ENCODE data around the gene ZSCAN4. TPM values are rescaled to one million over a fixed set of nuclear protein-coding genes. Genes with fewer than 3 reads are reported as not detected.

ZSCAN4 gene
- total RNA-seq, 2 donors from 2014 or later: not detected

GRCh38 chr19:57637379-57637778, 31.4 kb upstream of the ZSCAN4 start:
- WGBS: 99% methylated on average over 4 of the region's 4 CpGs
- Histone ChIP-seq H3K36me3 (peaks cover 12 to 25% of the 10 kb centered on the region in 2 donors), H3K27me3 (replicated peaks; ENCODE audit: insufficient read depth) (no peaks in the 10 kb centered on the region), H3K4me3 (no peak overlapping the region), H3K27ac (no peak overlapping the region), H3K4me1 (replicated peaks) (peaks cover 5% of the 10 kb centered on the region), H3K9me3 (no peaks in the 10 kb centered on the region)
- DNase-seq (ENCODE audit: low spot score): no peak
- intact Hi-C loops (cut with DNase I): no loop called here
- TF ChIP-seq POLR2A (IDR thresholded peaks at IDR 0.05): no peak
- TF ChIP-seq CTCF (IDR thresholded peaks at IDR 0.05): no peak
- no peak for TF ChIP-seq POLR2AphosphoS5 (IDR thresholded peaks at IDR 0.05)

- no peak overlapping the region for H3K4me3 ChIP-seq
- no peaks in the 10 kb centered on the region for H3K27me3 ChIP-seq (replicated peaks; ENCODE audit: insufficient read depth)
- H3K36me3 ChIP-seq: peaks cover 12 to 25% of the 10 kb centered on the region in 2 donors
- DNase-seq (ENCODE audit: low spot score): no peak
- H3K4me1 ChIP-seq (replicated peaks): no peaks in the 10 kb centered on the region
- intact Hi-C loops (cut with DNase I): no loop called here
- peak overlapping the region in 1 of 2 donors; percentile 58 for H3K27ac ChIP-seq
- no peak for TF ChIP-seq CTCF (IDR thresholded peaks at IDR 0.05)
- WGBS: 91% methylated on average over 4 of the region's 4 CpGs
- no peaks in the 10 kb centered on the region for H3K9me3 ChIP-seq
These were observed 27.0 kb upstream of the ZSCAN4 start for GRCh38 chr19:57641715-57642234.

- DNase-seq (ENCODE audit: low spot score): peak; percentile 58
- TF ChIP-seq POLR2A (IDR thresholded peaks at IDR 0.05): no peak
- no peak for TF ChIP-seq CTCF (IDR thresholded peaks at IDR 0.05)
- TF ChIP-seq POLR2AphosphoS5 (IDR thresholded peaks at IDR 0.05): peak; percentile 68
- Histone ChIP-seq H3K4me1 (replicated peaks) (no peaks in the 10 kb centered on the region), H3K9me3 (no peaks in the 10 kb centered on the region), H3K36me3 (peaks cover 12 to 25% of the 10 kb centered on the region in 2 donors), H3K4me3 (no peak overlapping the region), H3K27me3 (replicated peaks; ENCODE audit: insufficient read depth) (no peaks in the 10 kb centered on the region), H3K27ac (peak overlapping the region in 1 of 2 donors; percentile 58)
- intact Hi-C loops (cut with DNase I): no loop called here
- 57% methylated on average over 4 of the region's 4 CpGs for WGBS
These were observed 26.2 kb upstream of the ZSCAN4 start for GRCh38 chr19:57642396-57643046.

GRCh38 chr19:57643734-57644133, 25.0 kb upstream of the ZSCAN4 start:
- no peak for TF ChIP-seq POLR2AphosphoS5 (IDR thresholded peaks at IDR 0.05)
- no peak for TF ChIP-seq POLR2A (IDR thresholded peaks at IDR 0.05)
- no peak for TF ChIP-seq CTCF (IDR thresholded peaks at IDR 0.05)
- Histone ChIP-seq H3K27ac (no peak overlapping the region), H3K4me1 (replicated peaks) (no peaks in the 10 kb centered on the region), H3K4me3 (no peak overlapping the region), H3K36me3 (peaks cover 12 to 25% of the 10 kb centered on the region in 2 donors), H3K27me3 (replicated peaks; ENCODE audit: insufficient read depth) (no peaks in the 10 kb centered on the region), H3K9me3 (no peaks in the 10 kb centered on the region)
- intact Hi-C loops (cut with DNase I): no loop called here
- DNase-seq (ENCODE audit: low spot score): no peak

Measured in prostate gland (tissue), 2 donors.